ENCODE results near the gene DUSP10. TPM values are rescaled to one million over a fixed set of nuclear protein-coding genes. Genes with fewer than 3 reads are reported as not detected.

The DUSP10 gene
- total RNA-seq, 2 donors from 2014 or later = 5.8 to 13.6 TPM

DNA sequence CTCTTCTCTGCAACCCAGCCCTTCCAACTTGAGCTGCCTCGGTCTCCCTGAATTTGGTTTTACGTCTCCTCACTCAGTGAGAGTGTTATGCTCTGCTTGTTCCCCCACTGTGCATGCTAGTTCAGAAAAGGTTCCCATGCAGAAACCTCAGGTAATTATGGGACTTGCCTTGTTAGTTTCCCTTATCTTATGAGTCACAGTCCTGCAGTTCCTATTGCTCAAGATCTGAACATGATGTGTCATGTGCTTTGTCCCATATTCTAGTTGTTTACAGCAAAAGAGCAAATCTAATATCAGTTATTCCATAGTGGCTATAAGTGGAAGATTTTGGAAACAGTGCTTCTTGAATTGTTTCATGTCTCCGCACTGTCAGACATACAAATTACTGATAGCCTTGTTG lies 74.4 kb downstream of the DUSP10 start:
- no peaks in the 10 kb centered on the region for H3K36me3 ChIP-seq
- no peak overlapping the region for H3K4me3 ChIP-seq
- H3K27ac ChIP-seq = no peak overlapping the region
- 91% methylated on average over 3 of the region's 3 CpGs for WGBS
- TF ChIP-seq, protein P1, sequence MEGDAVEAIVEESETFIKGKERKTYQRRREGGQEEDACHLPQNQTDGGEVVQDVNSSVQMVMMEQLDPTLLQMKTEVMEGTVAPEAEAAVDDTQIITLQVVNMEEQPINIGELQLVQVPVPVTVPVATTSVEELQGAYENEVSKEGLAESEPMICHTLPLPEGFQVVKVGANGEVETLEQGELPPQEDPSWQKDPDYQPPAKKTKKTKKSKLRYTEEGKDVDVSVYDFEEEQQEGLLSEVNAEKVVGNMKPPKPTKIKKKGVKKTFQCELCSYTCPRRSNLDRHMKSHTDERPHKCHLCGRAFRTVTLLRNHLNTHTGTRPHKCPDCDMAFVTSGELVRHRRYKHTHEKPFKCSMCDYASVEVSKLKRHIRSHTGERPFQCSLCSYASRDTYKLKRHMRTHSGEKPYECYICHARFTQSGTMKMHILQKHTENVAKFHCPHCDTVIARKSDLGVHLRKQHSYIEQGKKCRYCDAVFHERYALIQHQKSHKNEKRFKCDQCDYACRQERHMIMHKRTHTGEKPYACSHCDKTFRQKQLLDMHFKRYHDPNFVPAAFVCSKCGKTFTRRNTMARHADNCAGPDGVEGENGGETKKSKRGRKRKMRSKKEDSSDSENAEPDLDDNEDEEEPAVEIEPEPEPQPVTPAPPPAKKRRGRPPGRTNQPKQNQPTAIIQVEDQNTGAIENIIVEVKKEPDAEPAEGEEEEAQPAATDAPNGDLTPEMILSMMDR (IDR thresholded peaks at IDR 0.05) = no peak
- TF ChIP-seq POLR2AphosphoS5 (IDR thresholded peaks at IDR 0.05) (no peak), POLR2A (IDR thresholded peaks at IDR 0.05) (no peak)
- DNase-seq (ENCODE audit: low spot score) = no peak
- no peaks in the 10 kb centered on the region for H3K27me3 ChIP-seq (replicated peaks; ENCODE audit: insufficient read depth)
- H3K9me3 ChIP-seq = no peaks in the 10 kb centered on the region
- intact Hi-C loops (cut with DNase I) = no loop called here
- no peaks in the 10 kb centered on the region for H3K4me1 ChIP-seq (replicated peaks)

DNA sequence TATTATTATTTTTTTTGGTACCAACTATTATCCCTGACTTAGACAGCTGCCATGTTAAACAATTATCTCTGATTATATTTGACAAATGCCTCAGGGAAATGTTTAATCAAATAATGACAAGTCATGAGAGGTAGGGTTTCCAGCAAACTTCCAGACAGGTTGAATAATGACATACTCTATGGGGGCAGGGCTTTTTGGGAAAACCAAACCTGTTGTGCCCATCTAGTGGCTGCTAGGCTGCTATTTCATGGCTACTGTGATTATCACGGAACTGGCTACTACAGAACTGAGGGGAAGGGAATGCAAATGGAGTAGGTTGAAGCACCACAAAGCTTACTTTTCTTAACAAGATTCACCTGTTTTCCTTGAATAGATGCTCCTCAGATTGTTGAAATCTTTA lies 77.6 kb downstream of the DUSP10 start:
- Histone ChIP-seq H3K36me3 (no peaks in the 10 kb centered on the region), H3K27me3 (replicated peaks; ENCODE audit: insufficient read depth) (no peaks in the 10 kb centered on the region), H3K4me3 (no peak overlapping the region), H3K27ac (no peak overlapping the region), H3K9me3 (no peaks in the 10 kb centered on the region), H3K4me1 (replicated peaks) (no peaks in the 10 kb centered on the region)
- WGBS = 25% methylated on average over 1 of the region's 1 CpG
- intact Hi-C loops (cut with DNase I) = no loop called here
- TF ChIP-seq POLR2A (IDR thresholded peaks at IDR 0.05) (no peak), POLR2AphosphoS5 (IDR thresholded peaks at IDR 0.05) (no peak)
- TF ChIP-seq, protein P1 (IDR thresholded peaks at IDR 0.05) = no peak
- no peak for DNase-seq (ENCODE audit: low spot score)

DNA sequence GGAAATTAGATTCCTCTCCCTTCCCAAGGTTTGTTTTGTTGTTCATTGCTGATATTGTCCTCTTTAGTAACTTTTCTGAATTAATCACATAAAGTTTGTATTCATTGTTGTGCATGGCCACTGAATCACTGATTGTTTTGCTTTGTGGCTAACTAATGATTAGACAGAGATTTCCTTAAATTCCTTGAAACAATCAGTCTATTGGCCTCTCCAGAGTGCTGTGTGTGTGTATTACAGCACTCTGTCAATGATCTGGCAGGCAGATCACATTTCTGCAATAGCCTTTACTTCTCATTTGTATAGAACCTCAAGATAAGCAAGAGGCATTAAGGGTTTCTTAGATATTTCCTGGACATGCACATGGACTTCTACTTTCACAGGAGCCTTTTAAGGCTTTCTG lies 78.6 kb downstream of the DUSP10 start:
- Histone ChIP-seq H3K4me1 (replicated peaks) (no peaks in the 10 kb centered on the region), H3K27ac (no peak overlapping the region), H3K9me3 (no peaks in the 10 kb centered on the region), H3K36me3 (no peaks in the 10 kb centered on the region), H3K4me3 (no peak overlapping the region), H3K27me3 (replicated peaks; ENCODE audit: insufficient read depth) (no peaks in the 10 kb centered on the region)
- TF ChIP-seq, protein P1 (IDR thresholded peaks at IDR 0.05) = no peak
- TF ChIP-seq POLR2AphosphoS5 (IDR thresholded peaks at IDR 0.05) (no peak), POLR2A (IDR thresholded peaks at IDR 0.05) (no peak)
- no peak for DNase-seq (ENCODE audit: low spot score)
- intact Hi-C loops (cut with DNase I) = no loop called here

DNA sequence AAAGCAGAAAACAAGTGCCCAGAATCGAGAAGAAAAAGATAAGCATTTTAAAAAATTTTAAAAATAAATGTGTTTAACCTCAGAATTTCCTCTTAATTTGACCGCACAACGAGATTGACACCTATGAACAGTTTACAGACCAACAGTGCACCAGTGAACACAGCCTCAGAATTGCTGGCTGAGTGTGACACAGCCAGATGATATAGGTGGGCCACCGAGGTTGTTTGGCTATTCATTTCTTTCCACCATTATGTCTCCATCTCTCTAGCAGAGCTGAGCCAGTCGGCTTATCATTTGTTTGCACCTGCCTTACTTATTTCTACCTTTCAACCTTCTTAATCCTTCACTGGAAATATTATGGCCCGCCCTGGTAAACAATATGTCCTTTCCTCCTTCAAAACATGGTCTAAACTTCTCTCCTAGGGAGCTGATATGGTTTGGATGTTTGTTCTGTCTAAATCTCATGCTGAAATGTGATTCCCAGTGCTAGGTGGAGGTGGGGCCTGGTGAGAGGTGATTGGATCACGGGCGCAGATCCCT lies 86.1 kb downstream of the DUSP10 start:
- TF ChIP-seq POLR2A (IDR thresholded peaks at IDR 0.05) (no peak), POLR2AphosphoS5 (IDR thresholded peaks at IDR 0.05) (no peak)
- TF ChIP-seq, protein P1 (IDR thresholded peaks at IDR 0.05) = no peak
- Histone ChIP-seq H3K4me1 (replicated peaks) (no peaks in the 10 kb centered on the region), H3K4me3 (no peak overlapping the region), H3K27ac (no peak overlapping the region), H3K9me3 (no peaks in the 10 kb centered on the region), H3K36me3 (no peaks in the 10 kb centered on the region), H3K27me3 (replicated peaks; ENCODE audit: insufficient read depth) (no peaks in the 10 kb centered on the region)
- 83% methylated on average over 8 of the region's 8 CpGs for WGBS
- DNase-seq (ENCODE audit: low spot score) = no peak
- intact Hi-C loops (cut with DNase I) = no loop called here

Measured in prostate gland (tissue), 2 donors.